HG03439 (cell line): ENCODE data around the gene NELL2.

Experiments
- ATAC-seq: cut with Tn5 transposase; IDR thresholded peaks from one replicate; pipeline ENCODE4 v1.9.1; 2021; ENCODE audit warnings: mild to moderate bottlenecking, moderate library complexity; ENCODE audit not compliant: unreplicated experiment

The NELL2 gene

GRCh38 chr12:44490181-44490580, 385.9 kb downstream of the NELL2 start:
- ATAC-seq: no peak

GRCh38 chr12:44488180-44488579, 387.9 kb downstream of the NELL2 start:
- no peak for ATAC-seq

DNA sequence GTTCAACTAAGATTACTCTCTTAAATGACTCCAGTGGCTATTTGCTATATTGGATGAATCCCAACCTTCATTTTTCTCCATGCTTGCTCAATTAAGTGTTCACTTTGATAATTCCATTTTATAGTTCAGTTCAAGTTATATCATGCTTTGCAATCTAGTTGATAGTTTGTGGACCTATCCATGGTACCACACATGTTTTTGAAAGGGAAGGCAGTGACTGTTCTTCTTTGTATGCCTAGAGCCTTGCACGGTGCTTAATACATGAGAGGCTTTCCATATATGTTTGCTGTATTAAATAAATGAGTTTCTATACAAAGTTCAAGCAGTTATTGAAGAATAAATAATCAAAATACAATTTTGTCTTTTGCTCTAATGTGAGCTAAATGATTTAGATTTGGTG, 391.3 kb downstream of the NELL2 start:
- no peak for ATAC-seq

DNA sequence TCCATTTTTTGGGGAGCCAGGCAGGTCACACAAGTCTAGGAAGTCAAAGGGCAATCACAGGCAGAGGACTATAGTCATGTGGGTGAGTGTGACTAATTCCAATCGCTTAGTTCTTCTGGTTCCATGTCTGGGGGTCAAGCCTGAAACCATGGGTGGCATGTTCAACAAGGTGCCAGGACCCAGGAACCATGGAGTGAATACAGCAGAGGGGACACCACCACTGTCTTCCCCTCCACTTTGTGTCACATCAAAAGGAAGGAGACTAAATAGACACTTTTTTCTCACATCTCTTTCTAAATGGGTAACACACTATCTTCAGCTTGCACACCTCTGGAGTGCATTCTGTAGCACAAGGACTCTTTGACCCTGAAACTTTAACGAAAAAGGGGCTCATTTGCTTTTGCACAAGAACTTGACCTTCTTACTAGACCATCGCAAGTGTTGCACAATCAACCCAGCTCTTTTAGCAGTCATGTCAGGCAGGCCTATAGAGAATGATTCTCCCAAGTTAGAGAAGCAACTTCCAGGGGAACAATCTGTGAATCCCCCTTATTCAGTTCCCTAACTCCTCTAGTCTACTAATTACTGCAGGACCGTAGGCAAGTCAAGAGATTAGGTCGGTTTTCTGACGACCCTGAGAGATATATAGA, 398.7 kb downstream of the NELL2 start:
- ATAC-seq: no peak

DNA sequence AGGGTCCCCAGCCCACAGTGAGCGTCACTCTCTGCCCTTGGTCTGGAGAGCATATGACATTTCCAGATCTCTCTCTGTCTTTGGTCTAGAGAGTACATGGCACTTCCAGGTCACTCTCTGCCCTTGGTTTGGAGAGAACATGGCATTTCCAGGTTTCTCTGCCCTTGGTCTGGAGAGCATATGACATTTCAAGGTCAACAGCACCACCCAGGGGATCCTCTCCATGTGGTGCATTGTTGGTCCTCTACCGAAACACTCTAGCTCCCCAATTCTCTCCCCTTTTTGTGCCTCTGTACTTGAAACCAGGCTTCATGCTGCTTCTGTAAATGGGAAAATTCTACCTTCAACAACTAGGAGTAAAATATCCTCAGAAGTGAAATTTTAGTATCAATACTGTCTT, 399.4 kb downstream of the NELL2 start:
- ATAC-seq: no peak

DNA sequence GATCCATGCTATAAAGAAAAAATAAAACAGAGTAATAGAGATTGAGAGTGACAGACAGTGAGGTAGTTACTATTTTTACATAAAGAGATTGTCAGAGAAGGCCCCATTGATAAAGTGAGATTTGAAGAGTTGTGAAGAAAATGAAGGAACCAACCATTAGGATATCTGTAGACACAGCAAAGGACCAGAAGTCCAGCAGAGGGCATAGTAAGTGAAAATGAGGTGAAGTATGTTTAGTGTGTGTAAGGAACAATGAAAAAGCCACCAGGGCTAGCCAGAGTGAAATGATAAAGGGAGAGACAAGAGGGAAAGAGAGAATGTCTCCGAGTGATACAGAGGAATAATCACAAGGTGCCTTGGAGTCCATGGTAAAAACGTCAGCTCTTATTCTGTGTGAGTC, 411.0 kb downstream of the NELL2 start:
- ATAC-seq: no peak

- ATAC-seq: no peak
Measured at GRCh38 chr12:44464180-44464579, 411.9 kb downstream of the NELL2 start.

DNA sequence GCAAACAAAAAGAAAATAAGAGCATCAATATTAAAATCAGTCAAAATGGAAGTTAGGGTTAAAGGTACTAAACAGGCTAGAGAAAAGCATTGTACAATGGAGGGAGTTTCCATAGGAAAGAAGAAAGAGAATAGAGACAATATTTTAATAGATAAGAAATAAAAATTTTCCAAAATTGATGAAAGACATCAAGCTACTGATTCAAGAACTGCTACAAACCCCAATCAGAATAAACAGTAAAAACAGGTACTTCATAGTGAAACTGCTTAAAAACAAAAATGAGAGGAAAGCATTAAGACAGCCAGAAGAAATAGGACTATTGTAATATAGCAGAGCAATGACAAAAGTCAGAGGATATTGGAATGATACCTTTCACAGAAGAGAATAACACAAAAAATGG, 413.4 kb downstream of the NELL2 start:
- ATAC-seq: no peak

- ATAC-seq: no peak
Measured at GRCh38 chr12:44460261-44460660, 415.9 kb downstream of the NELL2 start.

- no peak for ATAC-seq
Measured at GRCh38 chr12:44459569-44459968, 416.5 kb downstream of the NELL2 start.
